SK-N-SH treated with all-trans-retinoic acid at 6 μM for 48 hours (cell line): ENCODE data around the gene ZFHX2.

Experiments
- ATAC-seq: fragments of 200-7000 bp; cut with Tn5 transposase; 3 replicates; pipeline ENCODE4 v1.9.1; 2020; ENCODE audit warnings: mild to moderate bottlenecking, moderate library complexity
- ARNTL ChIP-seq: fragments of 450-650 bp; formaldehyde crosslinking; IDR thresholded peaks from 2 replicates; pipeline ENCODE4 v1.5.0; 2020; ENCODE audit warnings: low read depth, mild to moderate bottlenecking, moderate library complexity, borderline replicate concordance
- BACH2 ChIP-seq: fragments of 250-450 bp; sonication (Bioruptor Pico); IDR thresholded peaks from 2 replicates; pipeline ENCODE4 v1.9.0; 2021; ENCODE audit warnings: mild to moderate bottlenecking, borderline replicate concordance
- CREB5 ChIP-seq: fragments of 250-450 bp; sonication (Bioruptor Pico); IDR thresholded peaks from 2 replicates; pipeline ENCODE4 v1.5.1; 2020; ENCODE audit warnings: low read depth, mild to moderate bottlenecking, moderate library complexity
- CSDC2 ChIP-seq: fragments of 250-450 bp; sonication (Bioruptor Pico); IDR thresholded peaks from 2 replicates; pipeline ENCODE4 v1.5.0; 2020; ENCODE audit warnings: mild to moderate bottlenecking, moderate library complexity
- ESRRG ChIP-seq: fragments of 250-450 bp; sonication (Bioruptor Pico); IDR thresholded peaks from 2 replicates; pipeline ENCODE4 v1.6.1; 2021; ENCODE audit warnings: mild to moderate bottlenecking
- GLIS3 ChIP-seq: fragments of 250-450 bp; sonication (Bioruptor Pico); IDR thresholded peaks from 2 replicates; pipeline ENCODE4 v1.5.0; 2020; ENCODE audit warnings: mild to moderate bottlenecking, moderate library complexity
- ISL1 ChIP-seq: fragments of 250-450 bp; sonication (Bioruptor Pico); IDR thresholded peaks from 2 replicates; pipeline ENCODE4 v2.1.2; 2022; ENCODE audit warnings: mild to moderate bottlenecking, moderate library complexity
- PATZ1 ChIP-seq: fragments of 250-450 bp; sonication (Bioruptor Pico); IDR thresholded peaks from 2 replicates; pipeline ENCODE4 v1.8.0; 2020; ENCODE audit warnings: mild to moderate bottlenecking, moderate library complexity, borderline replicate concordance
- POU6F1 ChIP-seq: fragments of 250-450 bp; sonication (Bioruptor Pico); IDR thresholded peaks from 2 replicates; pipeline ENCODE4 v1.8.0; 2021; ENCODE audit warnings: low read depth, mild to moderate bottlenecking, moderate library complexity, borderline replicate concordance
- PPARA ChIP-seq: fragments of 250-450 bp; sonication (Bioruptor Pico); IDR thresholded peaks from 2 replicates; pipeline ENCODE4 v1.5.0; 2020; ENCODE audit warnings: mild to moderate bottlenecking, borderline replicate concordance
- RARB ChIP-seq: fragments of 250-450 bp; sonication (Bioruptor Pico); IDR thresholded peaks from 2 replicates; pipeline ENCODE4 v1.8.0; 2021; ENCODE audit warnings: mild to moderate bottlenecking, moderate library complexity
- TCF4 ChIP-seq: fragments of 250-450 bp; sonication (Bioruptor Pico); IDR thresholded peaks from 2 replicates; pipeline ENCODE4 v1.8.0; 2021; ENCODE audit warnings: mild to moderate bottlenecking, moderate library complexity, borderline replicate concordance
- TOX ChIP-seq: fragments of 250-450 bp; sonication (Bioruptor Pico); IDR thresholded peaks from 2 replicates; pipeline ENCODE4 v1.8.0; 2021; ENCODE audit warnings: mild to moderate bottlenecking, moderate library complexity, borderline replicate concordance
- TSHZ2 ChIP-seq: fragments of 250-450 bp; sonication (Bioruptor Pico); IDR thresholded peaks from 2 replicates; pipeline ENCODE4 v1.5.0; 2020; ENCODE audit warnings: mild to moderate bottlenecking, moderate library complexity
- ZC3H10 ChIP-seq: fragments of 250-450 bp; sonication (Bioruptor Pico); IDR thresholded peaks from 2 replicates; pipeline ENCODE4 v1.5.1; 2021; ENCODE audit warnings: mild to moderate bottlenecking, moderate library complexity
- ZFP3 ChIP-seq: fragments of 250-450 bp; sonication (Bioruptor Pico); IDR thresholded peaks from 2 replicates; pipeline ENCODE4 v1.5.0; 2020; ENCODE audit warnings: mild to moderate bottlenecking, moderate library complexity
- ZFP30 ChIP-seq: fragments of 450-650 bp; formaldehyde crosslinking; IDR thresholded peaks from 2 replicates; pipeline ENCODE4 v1.5.0; 2022; ENCODE audit warnings: mild to moderate bottlenecking, moderate library complexity
- ZNF565 ChIP-seq: fragments of 450-650 bp; formaldehyde crosslinking; conservative IDR thresholded peaks from 2 replicates; pipeline ENCODE4 v1.5.0; 2020; ENCODE audit warnings: low read depth, mild to moderate bottlenecking, moderate library complexity
- ZNF70 ChIP-seq: fragments of 450-650 bp; formaldehyde crosslinking; IDR thresholded peaks from 2 replicates; pipeline ENCODE4 v1.5.0; 2020; ENCODE audit warnings: mild to moderate bottlenecking, moderate library complexity
- ZNF8 ChIP-seq: fragments of 450-650 bp; formaldehyde crosslinking; IDR thresholded peaks from 2 replicates; pipeline ENCODE4 v1.5.0; 2020; ENCODE audit warnings: mild to moderate bottlenecking, moderate library complexity

Gene ZFHX2

GRCh38 chr14:23564876-23565275 lies 13.3 kb upstream of the ZFHX2 start (continued):
- no peak for TF ChIP-seq TSHZ2 (CRISPR knock-in tag)
- TF ChIP-seq TCF4 (CRISPR knock-in tag) = no peak
- no peak for TF ChIP-seq ZFP30 (CRISPR knock-in tag)
- TF ChIP-seq TOX (CRISPR knock-in tag) = no peak

GRCh38 chr14:23564181-23564812 lies 12.7 kb upstream of the ZFHX2 start:
- TF ChIP-seq ZNF8 (no peak), ESRRG (CRISPR knock-in tag) (no peak), POU6F1 (CRISPR knock-in tag) (no peak), ZNF565 (CRISPR knock-in tag) (no peak), RARB (CRISPR knock-in tag) (no peak), CSDC2 (CRISPR knock-in tag) (no peak), CREB5 (no peak), ZC3H10 (CRISPR knock-in tag) (no peak), TCF4 (CRISPR knock-in tag) (no peak), ZNF70 (CRISPR knock-in tag) (no peak), TSHZ2 (CRISPR knock-in tag) (no peak), ZFP30 (CRISPR knock-in tag) (no peak), ZFP3 (CRISPR knock-in tag) (no peak), PATZ1 (CRISPR knock-in tag) (no peak), ISL1 (CRISPR knock-in tag) (no peak), GLIS3 (no peak), PPARA (no peak), BACH2 (no peak), ARNTL (CRISPR knock-in tag) (no peak)
- TF ChIP-seq, all 23 proteins: peak for 0
- no peak for ATAC-seq
